Panc1 (cell line): ENCODE data around the gene EYA3.

Source experiments
- CTCF ChIP-seq: fragments of 450-650 bp; IDR thresholded peaks from 2 replicates; pipeline ENCODE4 v1.5.1; 2017; ENCODE audit warnings: mild to moderate bottlenecking
- REST ChIP-seq, 2 experiments: IDR thresholded peaks; 2 replicates each; pipeline ENCODE4 v1.6.1; 2011 to 2012; ENCODE audit warnings: low read depth in 2 of 2, control low read depth in 1 of 2, low read length in 1 of 2, mild to moderate bottlenecking in 1 of 2, moderate library complexity in 1 of 2; ENCODE audit not compliant: insufficient read depth in 1 of 2

- TF ChIP-seq REST (IDR thresholded peaks at IDR 0.05; ENCODE audit: insufficient read depth in 1 of 2, low read depth in 2 of 2, low read length in 1 of 2) = no peak
- TF ChIP-seq CTCF = no peak
These were observed 31.1 kb upstream of the EYA3 start for GRCh38 chr1:28119556-28119955.
